ENCODE measurements around the gene LAMC2. TPM values are rescaled to one million over a fixed set of nuclear protein-coding genes. Genes with fewer than 3 reads are reported as not detected.

The LAMC2 gene
- total and polyA plus RNA-seq, 2 of the 13 experiments (the other 11 are each of a cell fraction or from before 2014, with no cell fraction given), result 0.03 TPM; not detected in 1

DNA sequence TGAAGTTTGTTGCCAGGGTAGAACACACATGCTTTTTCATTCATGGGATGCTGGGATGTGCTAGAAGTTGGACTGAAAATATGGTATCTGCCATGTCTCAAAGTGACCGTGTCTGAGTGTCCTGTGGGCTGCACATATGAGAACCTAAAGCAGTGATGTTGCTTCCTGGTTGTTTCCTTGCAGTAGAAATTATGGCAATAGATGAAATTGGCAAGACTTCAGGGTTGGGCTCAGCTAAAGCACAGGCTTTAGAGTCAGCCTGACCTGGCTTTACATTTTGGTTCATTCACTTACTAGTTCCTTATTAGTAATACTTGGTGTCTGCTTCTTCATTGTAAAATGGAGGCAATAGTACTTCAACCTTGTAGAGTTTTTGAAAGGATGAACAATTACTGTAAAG lies 2.2 kb downstream of the LAMC2 start (continued):
- TF ChIP-seq, protein P1, sequence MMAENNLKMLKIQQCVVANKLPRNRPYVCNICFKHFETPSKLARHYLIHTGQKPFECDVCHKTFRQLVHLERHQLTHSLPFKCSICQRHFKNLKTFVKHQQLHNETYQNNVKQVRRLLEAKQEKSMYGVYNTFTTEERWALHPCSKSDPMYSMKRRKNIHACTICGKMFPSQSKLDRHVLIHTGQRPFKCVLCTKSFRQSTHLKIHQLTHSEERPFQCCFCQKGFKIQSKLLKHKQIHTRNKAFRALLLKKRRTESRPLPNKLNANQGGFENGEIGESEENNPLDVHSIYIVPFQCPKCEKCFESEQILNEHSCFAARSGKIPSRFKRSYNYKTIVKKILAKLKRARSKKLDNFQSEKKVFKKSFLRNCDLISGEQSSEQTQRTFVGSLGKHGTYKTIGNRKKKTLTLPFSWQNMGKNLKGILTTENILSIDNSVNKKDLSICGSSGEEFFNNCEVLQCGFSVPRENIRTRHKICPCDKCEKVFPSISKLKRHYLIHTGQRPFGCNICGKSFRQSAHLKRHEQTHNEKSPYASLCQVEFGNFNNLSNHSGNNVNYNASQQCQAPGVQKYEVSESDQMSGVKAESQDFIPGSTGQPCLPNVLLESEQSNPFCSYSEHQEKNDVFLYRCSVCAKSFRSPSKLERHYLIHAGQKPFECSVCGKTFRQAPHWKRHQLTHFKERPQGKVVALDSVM (CRISPR knock-in tag; IDR thresholded peaks at IDR 0.05), result no peak
- TF ChIP-seq ZZZ3 (CRISPR knock-in tag; IDR thresholded peaks at IDR 0.05; ENCODE audit: borderline replicate concordance), result no peak
- TF ChIP-seq ZNF160 (CRISPR knock-in tag; IDR thresholded peaks at IDR 0.05), result no peak

DNA sequence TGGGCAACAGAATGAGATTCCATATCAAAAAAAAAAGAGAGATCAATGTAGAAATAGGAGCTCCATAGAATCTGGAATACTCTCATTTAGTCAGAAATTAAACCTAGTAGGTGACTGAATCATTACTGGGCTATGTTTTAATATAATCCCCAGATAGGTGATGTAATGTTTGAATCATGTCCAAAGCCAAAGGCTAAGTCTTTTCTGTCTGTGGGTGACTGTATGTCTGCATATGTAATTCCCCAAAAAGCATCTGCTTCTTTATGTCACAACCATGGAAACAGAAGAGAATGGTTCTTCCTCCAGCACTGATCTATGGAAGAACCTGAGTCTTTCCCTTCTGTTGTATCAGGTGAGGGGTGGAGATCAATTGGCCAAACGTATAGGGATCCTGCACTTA lies 5.8 kb downstream of the LAMC2 start:
- 7% methylated on average over 1 of the region's 1 CpG for WGBS (ENCODE audit: low lambda C conversion rate)
- Histone ChIP-seq H3K4me3 (replicated peaks in 1 of 3; ENCODE audit: insufficient read depth in 1 of 3, low read depth in 2 of 3, low read length in 3 of 3) (no peak overlapping the region), H3K4me1 (ENCODE audit: insufficient read depth, low read length) (no peaks in the 10 kb centered on the region), H3K9me3 (ENCODE audit: low read length) (no peaks in the 10 kb centered on the region), H3K27ac (ENCODE audit: extremely low read length, insufficient read depth, low read length) (no peak overlapping the region), H3K27me3 (ENCODE audit: control insufficient read depth in 1 of 2, insufficient read depth in 2 of 2, low read length in 2 of 2) (no peaks in the 10 kb centered on the region; a peak in 1 of 5 replicates), H3K36me3 (replicated peaks in 1 of 2; ENCODE audit: control insufficient read depth in 1 of 2, insufficient read depth in 2 of 2, low read length in 2 of 2) (no peaks in the 10 kb centered on the region), H2AFZ (ENCODE audit: low read length) (no peak overlapping the region), H3K9ac (ENCODE audit: insufficient read depth, low read depth, low read length) (no peak overlapping the region), H3K79me2 (ENCODE audit: insufficient read depth, low read length) (no peaks in the 10 kb centered on the region), H3K4me2 (ENCODE audit: low read depth, low read length) (no peak overlapping the region), H4K20me1 (ENCODE audit: insufficient read depth, low read length) (no peaks in the 10 kb centered on the region)
- no peak for FAIRE-seq
- BruUV-seq (replicated peaks), result no TSS peak
- CTCF ChIA-PET (ENCODE audit: low intra/inter-chr PET ratio, low total read pairs), result no interaction called here
- DNase-seq (ENCODE audit: low spot score), result no peak
- ATAC-seq, result no peak
- POLR2A ChIA-PET, result no interaction called here
- in situ Hi-C loops (cut with HindIII; ENCODE audit: extremely low pct_ligation_motif_present, low pct_unique_long_range_greater_than_20kb) (no loop called here), intact Hi-C loops (cut with micrococcal nuclease; ENCODE audit: unreplicated experiment) (no loop called here)
- no peak for TF ChIP-seq ZNF737 (CRISPR knock-in tag; IDR thresholded peaks at IDR 0.05; ENCODE audit: borderline replicate concordance)
- no peak for TF ChIP-seq NFE2L1 (CRISPR knock-in tag; IDR thresholded peaks at IDR 0.05; ENCODE audit: borderline replicate concordance)
- TF ChIP-seq GLI4 (CRISPR knock-in tag; IDR thresholded peaks at IDR 0.05; ENCODE audit: borderline replicate concordance), result no peak
- no peak for TF ChIP-seq SNRNP70 (IDR thresholded peaks at IDR 0.05; ENCODE audit: low read depth, low read length)
- no peak for TF ChIP-seq FOXK1 (CRISPR knock-in tag; IDR thresholded peaks at IDR 0.05; ENCODE audit: borderline replicate concordance, low read depth)
- no peak for TF ChIP-seq ZNF550 (CRISPR knock-in tag; IDR thresholded peaks at IDR 0.05; ENCODE audit: borderline replicate concordance)
- TF ChIP-seq ELF3 (CRISPR knock-in tag; IDR thresholded peaks at IDR 0.05), result no peak
- TF ChIP-seq KDM5B (CRISPR knock-in tag; IDR thresholded peaks at IDR 0.05; ENCODE audit: borderline replicate concordance), result no peak
- no peak for TF ChIP-seq ARHGAP35 (CRISPR knock-in tag; IDR thresholded peaks at IDR 0.05; ENCODE audit: borderline replicate concordance)
- TF ChIP-seq, protein P2, sequence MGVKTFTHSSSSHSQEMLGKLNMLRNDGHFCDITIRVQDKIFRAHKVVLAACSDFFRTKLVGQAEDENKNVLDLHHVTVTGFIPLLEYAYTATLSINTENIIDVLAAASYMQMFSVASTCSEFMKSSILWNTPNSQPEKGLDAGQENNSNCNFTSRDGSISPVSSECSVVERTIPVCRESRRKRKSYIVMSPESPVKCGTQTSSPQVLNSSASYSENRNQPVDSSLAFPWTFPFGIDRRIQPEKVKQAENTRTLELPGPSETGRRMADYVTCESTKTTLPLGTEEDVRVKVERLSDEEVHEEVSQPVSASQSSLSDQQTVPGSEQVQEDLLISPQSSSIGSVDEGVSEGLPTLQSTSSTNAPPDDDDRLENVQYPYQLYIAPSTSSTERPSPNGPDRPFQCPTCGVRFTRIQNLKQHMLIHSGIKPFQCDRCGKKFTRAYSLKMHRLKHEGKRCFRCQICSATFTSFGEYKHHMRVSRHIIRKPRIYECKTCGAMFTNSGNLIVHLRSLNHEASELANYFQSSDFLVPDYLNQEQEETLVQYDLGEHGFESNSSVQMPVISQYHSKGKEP (CRISPR knock-in tag; IDR thresholded peaks at IDR 0.05), result no peak
- TF ChIP-seq, protein P3, sequence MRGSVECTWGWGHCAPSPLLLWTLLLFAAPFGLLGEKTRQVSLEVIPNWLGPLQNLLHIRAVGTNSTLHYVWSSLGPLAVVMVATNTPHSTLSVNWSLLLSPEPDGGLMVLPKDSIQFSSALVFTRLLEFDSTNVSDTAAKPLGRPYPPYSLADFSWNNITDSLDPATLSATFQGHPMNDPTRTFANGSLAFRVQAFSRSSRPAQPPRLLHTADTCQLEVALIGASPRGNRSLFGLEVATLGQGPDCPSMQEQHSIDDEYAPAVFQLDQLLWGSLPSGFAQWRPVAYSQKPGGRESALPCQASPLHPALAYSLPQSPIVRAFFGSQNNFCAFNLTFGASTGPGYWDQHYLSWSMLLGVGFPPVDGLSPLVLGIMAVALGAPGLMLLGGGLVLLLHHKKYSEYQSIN (CRISPR knock-in tag; IDR thresholded peaks at IDR 0.05; ENCODE audit: borderline replicate concordance), result no peak
- TF ChIP-seq KLF15 (CRISPR knock-in tag; IDR thresholded peaks at IDR 0.05; ENCODE audit: borderline replicate concordance), result no peak
- TF ChIP-seq ZNF670 (CRISPR knock-in tag; IDR thresholded peaks at IDR 0.05; ENCODE audit: borderline replicate concordance), result no peak
- TF ChIP-seq, protein P4, sequence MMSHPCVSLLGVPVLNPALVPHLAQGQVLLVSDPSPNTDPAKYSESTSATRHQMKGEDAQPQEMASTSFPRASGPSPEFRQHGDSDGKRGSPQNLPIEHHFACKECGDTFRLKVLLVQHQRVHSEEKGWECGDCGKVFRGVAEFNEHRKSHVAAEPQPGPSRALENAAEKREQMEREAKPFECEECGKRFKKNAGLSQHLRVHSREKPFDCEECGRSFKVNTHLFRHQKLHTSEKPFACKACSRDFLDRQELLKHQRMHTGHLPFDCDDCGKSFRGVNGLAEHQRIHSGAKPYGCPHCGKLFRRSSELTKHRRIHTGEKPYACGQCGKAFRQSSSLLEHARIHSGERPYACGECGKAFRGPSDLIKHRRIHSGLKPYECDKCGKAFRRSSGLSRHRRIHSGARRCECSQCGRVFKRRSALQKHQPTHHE (CRISPR knock-in tag; IDR thresholded peaks at IDR 0.05; ENCODE audit: borderline replicate concordance), result no peak
